GM19193 (cell line): ENCODE measurements around the gene EBF4.
A peak's percentile ranks its signal among the peaks of the same experiment; 100 is the strongest.

Experiments
- POLR2A ChIP-seq: IDR thresholded peaks from 4 replicates; pipeline ENCODE4 v1.6.1; 2011; ENCODE audit not compliant: insufficient read depth, insufficient read length; ENCODE audit errors: extremely low read depth

Gene EBF4

DNA sequence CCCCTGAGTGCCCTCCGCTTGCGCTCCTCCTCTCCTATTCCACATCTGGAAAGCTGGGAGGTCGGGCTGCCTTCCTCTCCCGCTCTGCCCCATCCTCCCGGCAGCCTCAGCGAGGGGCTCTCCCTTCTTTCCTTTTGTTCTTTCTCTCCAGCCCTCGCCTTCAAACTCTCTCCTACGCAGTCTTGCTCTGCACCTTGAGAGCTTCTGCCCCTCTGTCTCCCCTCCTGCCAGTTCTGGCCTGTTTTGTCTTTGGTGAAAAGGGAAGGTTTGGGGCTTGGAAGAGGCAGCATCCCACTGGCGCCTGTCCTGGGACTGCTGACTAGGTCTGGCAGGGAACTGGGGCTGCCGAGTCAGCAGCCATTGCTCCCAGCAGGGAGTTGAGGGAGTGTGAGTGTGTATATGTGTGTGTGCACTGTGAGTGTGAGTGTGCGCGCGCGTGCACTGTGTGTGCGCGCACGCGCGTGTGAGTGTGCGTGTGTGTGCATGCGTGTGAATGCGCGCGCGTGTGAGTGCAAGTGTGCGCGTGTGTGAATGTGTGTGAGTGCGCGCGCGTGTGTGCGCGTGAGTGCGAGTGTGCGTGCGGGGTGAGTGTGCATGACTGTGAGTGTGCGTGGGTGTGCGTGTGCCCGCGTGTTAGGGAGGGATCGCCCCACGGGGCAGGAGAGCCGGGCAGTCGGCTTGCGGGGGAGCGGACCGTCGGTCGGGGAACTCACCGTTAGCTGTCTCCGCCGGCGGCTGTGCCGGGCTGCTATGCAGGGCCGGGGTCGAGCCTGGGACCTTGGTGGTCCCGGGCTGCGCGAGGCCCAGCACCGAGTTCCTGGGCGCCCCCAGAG lies 107.3 kb downstream of the EBF4 start:
- TF ChIP-seq POLR2A: no peak

- peak; percentile 70 for TF ChIP-seq POLR2A
Measured at GRCh38 chr20:2800521-2801285, 108.1 kb downstream of the EBF4 start, which contains the start of gene CPXM1. Gene CPXM1 (minus strand): TSS chr20:2800627. CDS start chr20:2800572, 55 bp downstream.

GRCh38 chr20:2801286-2801728 lies 108.7 kb downstream of the EBF4 start:
- peak; percentile 5 for TF ChIP-seq POLR2A

DNA sequence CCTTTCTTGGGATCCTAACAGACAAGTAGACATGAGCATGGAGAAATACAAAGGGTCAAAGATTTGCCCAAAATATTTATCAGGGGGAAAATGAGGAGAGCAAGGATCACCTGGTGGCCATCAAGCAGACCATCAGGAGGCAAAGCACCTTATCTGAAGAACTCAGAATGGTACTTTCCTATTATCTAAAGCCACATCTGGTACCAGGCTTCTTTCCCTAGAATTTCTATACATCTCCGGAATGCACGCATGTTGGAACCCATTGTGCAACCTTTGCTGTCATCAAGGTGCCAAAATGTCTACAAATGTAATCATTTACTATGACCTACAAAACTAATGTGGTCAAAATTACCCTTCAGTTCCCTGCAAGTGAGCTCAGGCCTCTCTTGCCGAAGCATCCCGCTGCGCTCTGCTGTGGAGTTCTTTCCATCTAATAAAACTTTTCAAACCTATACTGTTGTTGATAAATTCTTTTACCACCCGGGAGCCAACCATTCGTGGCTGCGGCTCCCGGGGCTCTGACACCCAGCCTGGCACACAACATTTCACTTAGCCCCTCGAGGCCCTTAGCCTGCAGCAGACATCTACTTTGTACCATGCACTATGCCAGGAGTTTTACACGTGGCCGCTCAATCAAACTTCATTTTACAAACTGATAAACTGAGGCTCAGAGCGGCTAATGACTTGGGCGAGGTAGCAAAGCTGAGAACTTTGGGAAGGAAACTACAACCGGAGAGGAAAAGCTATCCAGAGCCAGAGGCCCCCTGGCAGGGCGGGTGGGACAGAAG lies 111.7 kb downstream of the EBF4 start:
- no peak for TF ChIP-seq POLR2A

DNA sequence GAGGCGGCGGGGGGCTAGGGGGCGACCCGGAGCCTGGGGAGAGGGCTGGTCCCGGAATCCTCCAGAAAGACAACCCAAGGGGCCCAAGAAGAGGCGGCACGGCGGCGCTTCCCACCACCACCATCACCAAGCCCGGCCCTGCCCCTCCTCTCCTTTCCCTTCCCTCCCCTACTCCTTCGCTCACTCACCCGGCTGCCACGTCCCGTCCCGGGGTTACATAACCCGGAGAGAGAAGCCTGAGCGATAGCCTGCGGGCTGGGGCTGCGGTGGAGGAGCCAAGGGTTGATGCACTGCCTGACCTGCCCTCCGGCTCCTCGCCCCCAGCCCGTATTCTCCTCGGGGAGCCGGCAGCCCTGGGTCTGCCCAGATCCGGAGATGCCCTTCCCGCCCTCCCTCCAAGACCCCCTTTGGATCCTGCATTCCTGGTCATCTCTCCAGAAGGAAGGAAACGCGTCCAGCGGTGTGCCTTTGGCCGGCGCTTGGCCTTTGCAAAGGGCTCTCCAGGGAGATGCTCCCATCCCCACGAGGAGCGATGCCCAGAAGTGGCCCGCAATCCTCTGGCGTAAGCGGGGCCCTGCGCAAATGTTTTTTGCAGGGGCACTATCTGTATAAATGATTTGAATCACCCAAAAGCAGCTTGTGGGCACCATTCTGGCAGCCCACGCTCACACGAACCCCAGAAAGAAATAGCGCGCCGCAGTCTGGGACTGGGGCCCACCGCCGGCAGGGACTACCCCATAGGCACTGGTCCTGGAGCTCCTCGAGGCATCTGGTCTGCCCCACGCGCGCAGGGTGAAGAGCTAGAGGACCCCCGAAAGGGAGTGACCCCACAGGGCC lies 112.5 kb downstream of the EBF4 start:
- no peak for TF ChIP-seq POLR2A

DNA sequence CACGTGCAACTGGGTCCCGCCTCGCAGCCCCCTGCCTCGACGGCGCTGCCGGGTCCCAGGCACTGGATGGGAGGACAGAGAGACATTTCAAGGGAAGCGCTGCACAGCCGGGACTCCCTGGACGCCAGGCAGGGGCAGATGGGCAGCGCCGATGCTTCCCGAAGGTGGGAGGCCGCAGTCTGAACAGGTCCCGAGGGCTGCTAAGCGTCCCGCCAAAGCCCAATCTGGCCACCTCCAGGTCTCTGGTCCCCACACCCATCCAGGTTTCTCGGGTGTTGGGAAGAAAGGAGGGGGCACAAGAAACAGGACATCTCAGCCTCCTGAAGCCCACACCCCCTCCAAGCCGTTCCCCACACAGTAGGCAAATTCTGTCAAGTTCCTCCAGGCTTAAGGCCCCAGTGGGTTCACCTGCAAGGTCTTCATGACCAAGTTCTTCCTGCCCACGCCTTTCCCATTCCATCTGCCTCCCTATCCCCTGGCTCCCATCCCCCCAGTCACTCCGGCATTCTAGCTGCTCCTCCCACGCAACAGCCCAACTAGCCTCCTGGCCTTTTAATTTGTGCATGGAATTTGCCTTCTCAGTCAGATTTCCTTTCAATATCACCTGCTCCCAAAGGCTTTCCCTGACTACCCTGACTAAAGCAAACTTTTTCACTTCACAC lies 113.2 kb downstream of the EBF4 start:
- no peak for TF ChIP-seq POLR2A

DNA sequence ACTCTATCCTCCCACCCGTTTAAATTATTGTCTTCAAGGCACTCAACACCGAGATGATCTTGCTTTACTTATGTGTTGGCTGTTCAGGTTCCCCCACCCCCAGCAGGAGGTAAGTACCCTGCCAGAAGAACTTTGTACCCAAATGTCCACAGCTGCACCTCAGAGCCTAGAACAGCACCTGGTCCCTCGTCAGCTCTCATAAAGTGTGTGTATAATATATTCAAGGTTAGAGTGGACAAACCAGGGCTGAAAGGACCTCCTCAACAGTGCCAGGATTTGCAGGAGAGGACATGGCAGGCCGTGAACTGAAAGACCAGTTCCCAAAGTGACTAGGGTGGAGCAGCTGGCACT lies 113.7 kb downstream of the EBF4 start:
- TF ChIP-seq POLR2A: no peak

- no peak for TF ChIP-seq POLR2A
Measured at GRCh38 chr20:2807019-2807418, 114.4 kb downstream of the EBF4 start.

DNA sequence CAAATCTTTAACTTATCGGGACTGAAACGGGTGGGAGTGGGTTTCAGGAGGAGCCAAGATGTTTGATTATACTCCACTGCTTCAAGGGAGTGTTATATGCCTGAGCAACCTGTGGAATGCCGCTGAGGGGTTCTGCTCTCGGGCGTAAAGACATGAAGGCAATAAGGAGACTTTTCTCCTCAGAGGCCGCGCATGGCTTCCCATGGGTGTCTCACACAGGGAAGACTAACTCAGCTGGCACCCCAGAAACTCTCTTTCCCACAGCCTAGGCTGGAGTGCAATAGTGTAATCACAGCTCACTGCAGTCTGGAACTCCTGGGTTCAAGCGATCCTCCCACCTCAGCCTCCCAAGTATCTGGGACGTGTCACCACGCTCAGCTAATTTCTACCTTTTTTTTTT lies 117.1 kb downstream of the EBF4 start:
- no peak for TF ChIP-seq POLR2A
